Chondrocyte (in vitro differentiated cells): ENCODE results near the gene RNF126. TPM values are rescaled to one million over a fixed set of nuclear protein-coding genes. Genes with fewer than 3 reads are reported as not detected.

Experiments
- DNase-seq: peaks from one replicate; pipeline ENCODE4 v3.0.0; 2021; ENCODE audit warnings: mixed read lengths, low spot score
- H3K27ac Mint-ChIP-seq: one replicate; pipeline ENCODE4 v1.8.0; 2021; ENCODE audit warnings: mild to moderate bottlenecking, moderate library complexity, mixed read lengths; ENCODE audit not compliant: unreplicated experiment
- H3K27me3 Mint-ChIP-seq: 2 replicates; pipeline ENCODE4 v1.8.0; 2021; ENCODE audit warnings: low read depth, mixed read lengths
- H3K36me3 Mint-ChIP-seq: 2 replicates; pipeline ENCODE4 v1.8.0; 2021; ENCODE audit warnings: low read depth, mixed read lengths
- H3K4me1 Mint-ChIP-seq: 2 replicates; pipeline ENCODE4 v1.8.0; 2021; ENCODE audit warnings: low read depth, mild to moderate bottlenecking, mixed read lengths
- H3K4me3 Mint-ChIP-seq: one replicate; pipeline ENCODE4 v1.8.0; 2021; ENCODE audit warnings: mild to moderate bottlenecking, moderate library complexity, mixed read lengths; ENCODE audit not compliant: unreplicated experiment
- H3K9me3 Mint-ChIP-seq: 2 replicates; pipeline ENCODE4 v1.8.0; 2021; ENCODE audit warnings: low read depth, mixed read lengths
- total RNA-seq: library from RNA; stranded (reverse); gene quantifications from 3 replicates; pipeline ENCODE4 v1.2.1, GENCODE V29; 2021
- TF ChIP-seq, protein P1 (sequence below): fragments of 200-600 bp; sonication (generic); IDR thresholded peaks from 2 replicates; pipeline ENCODE4 v1.5.0; 2021; ENCODE audit warnings: antibody characterized with exemption, mild to moderate bottlenecking, moderate library complexity

Gene RNF126
- total RNA-seq, 1 donor from 2014 or later = 29.5 TPM

DNA sequence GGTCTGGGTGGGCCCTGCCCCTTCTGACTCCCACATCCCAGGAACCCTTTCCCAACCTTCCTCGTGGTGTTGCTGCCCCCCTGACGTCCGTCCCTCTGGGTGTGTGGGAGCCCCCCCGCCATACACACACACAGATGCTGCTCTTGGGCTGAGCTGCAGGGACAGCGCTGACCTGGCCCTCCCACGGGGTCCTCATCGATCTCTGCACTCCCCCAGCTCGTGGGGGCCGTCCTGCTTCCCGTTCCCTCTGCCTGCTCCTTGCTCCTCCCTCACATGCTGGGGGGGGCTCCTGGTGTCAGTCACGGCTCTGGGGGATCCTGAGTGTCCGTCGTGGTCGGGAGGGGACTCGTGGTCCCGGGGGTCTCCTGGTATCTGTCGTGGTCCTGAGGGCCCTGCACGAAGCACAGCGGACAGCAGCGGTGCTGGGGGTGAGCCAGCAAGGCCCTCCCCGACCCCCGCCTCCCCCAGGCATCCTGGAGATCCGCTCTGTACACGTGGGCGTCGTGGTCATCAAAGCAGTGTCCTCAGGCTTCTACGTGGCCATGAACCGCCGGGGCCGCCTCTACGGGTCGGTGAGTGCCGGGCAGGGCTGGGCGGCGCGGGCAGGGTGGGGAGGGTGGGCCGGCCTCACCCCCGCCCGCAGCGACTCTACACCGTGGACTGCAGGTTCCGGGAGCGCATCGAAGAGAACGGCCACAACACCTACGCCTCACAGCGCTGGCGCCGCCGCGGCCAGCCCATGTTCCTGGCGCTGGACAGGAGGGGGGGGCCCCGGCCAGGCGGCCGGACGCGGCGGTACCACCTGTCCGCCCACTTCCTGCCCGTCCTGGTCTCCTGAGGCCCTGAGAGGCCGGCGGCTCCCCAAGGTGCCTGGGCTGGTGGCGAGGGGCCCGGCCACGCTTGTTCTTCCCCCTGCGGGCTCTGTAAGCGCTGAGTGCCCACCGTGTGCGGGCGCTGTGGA, 20.0 kb downstream of the RNF126 start:
- Mint-ChIP-seq H3K27me3 (no peaks in the 10 kb centered on the region), H3K36me3 (peaks cover 4% of the 10 kb centered on the region), H3K9me3 (no peaks in the 10 kb centered on the region), H3K4me3 (no peak overlapping the region), H3K27ac (no peak overlapping the region), H3K4me1 (peaks cover 4% of the 10 kb centered on the region)
- DNase-seq = no peak
- TF ChIP-seq, protein P1, sequence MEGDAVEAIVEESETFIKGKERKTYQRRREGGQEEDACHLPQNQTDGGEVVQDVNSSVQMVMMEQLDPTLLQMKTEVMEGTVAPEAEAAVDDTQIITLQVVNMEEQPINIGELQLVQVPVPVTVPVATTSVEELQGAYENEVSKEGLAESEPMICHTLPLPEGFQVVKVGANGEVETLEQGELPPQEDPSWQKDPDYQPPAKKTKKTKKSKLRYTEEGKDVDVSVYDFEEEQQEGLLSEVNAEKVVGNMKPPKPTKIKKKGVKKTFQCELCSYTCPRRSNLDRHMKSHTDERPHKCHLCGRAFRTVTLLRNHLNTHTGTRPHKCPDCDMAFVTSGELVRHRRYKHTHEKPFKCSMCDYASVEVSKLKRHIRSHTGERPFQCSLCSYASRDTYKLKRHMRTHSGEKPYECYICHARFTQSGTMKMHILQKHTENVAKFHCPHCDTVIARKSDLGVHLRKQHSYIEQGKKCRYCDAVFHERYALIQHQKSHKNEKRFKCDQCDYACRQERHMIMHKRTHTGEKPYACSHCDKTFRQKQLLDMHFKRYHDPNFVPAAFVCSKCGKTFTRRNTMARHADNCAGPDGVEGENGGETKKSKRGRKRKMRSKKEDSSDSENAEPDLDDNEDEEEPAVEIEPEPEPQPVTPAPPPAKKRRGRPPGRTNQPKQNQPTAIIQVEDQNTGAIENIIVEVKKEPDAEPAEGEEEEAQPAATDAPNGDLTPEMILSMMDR = no peak

DNA sequence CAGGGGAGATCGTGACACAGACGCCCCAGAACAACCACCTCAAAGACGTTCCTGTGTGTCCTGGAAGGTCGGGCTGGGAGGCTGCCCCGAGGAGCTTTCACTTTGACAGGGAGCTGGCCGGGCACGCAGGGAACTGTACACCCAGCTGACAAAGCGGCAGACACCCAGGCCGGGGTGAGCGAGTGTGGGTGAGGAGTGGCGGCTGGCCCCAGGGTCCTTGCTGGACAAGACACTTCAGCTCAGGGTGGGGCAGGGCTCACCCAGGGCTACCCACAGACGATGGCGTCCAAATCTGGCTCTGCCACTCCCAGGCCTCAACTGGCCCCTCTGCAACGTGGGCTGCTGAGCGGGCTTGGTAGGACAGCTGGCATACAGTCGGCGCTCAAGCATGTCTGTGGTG, 21.3 kb downstream of the RNF126 start:
- H3K27me3 Mint-ChIP-seq = no peaks in the 10 kb centered on the region
- no peak overlapping the region for H3K27ac Mint-ChIP-seq
- peaks cover 4% of the 10 kb centered on the region for H3K36me3 Mint-ChIP-seq
- peaks cover 4% of the 10 kb centered on the region for H3K4me1 Mint-ChIP-seq
- DNase-seq = no peak
- H3K4me3 Mint-ChIP-seq = no peak overlapping the region
- TF ChIP-seq, protein P1 = no peak
- no peaks in the 10 kb centered on the region for H3K9me3 Mint-ChIP-seq

DNA sequence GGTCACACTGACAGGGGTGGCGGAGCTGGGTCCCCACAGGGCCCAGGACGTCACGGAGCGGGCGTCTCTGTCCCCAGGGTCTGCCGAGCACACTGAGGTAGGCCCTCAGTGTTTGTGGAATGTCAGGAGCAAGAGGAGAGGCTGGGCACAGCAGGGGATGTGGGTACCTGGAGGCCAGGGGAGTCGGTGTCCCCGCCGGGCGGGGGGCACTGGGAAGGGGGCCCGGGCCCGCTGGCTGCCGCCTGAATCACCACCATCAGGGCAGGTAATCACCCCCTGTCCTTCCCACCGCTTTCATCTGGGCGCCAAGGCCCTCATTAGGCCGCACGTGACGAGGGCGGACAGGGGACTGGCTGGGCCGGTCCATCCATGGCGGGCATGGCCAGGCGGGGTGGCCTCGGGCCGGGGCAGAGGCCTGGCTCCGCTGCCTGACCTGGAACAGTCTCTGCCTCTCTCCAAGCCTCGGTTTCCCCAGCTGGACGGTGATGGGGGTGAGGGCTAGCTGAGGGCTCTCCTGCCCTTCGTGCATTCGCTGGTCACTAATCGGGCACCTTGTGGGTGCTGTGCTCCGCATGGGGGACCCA, 22.3 kb downstream of the RNF126 start:
- peaks cover 4% of the 10 kb centered on the region for H3K4me1 Mint-ChIP-seq
- H3K36me3 Mint-ChIP-seq = peaks cover 1% of the 10 kb centered on the region
- DNase-seq = no peak
- no peak overlapping the region for H3K27ac Mint-ChIP-seq
- no peaks in the 10 kb centered on the region for H3K27me3 Mint-ChIP-seq
- H3K9me3 Mint-ChIP-seq = no peaks in the 10 kb centered on the region
- TF ChIP-seq, protein P1 = no peak
- no peak overlapping the region for H3K4me3 Mint-ChIP-seq

DNA sequence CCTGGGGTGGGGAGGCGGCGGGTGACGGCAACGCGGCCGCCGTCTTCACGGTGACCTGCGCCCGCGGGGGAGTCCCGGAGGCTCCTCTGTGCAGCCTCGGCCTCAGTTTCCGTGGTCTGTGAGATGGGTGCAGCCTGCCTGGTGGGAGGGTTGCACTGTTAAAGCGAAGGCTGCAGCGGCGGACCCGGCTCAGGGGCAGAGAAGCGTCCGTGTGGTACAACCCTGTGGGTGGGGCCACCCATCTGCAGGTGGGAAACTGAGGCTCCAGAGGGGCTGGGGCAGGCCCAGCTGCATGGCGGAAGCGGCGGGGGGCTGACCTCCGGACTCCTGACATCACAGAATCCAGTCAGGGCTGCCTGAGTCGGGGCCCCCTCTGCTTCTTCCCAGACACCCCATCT, 22.9 kb downstream of the RNF126 start:
- Mint-ChIP-seq H3K4me3 (no peak overlapping the region), H3K27me3 (no peaks in the 10 kb centered on the region), H3K9me3 (no peaks in the 10 kb centered on the region), H3K36me3 (peaks cover 1% of the 10 kb centered on the region), H3K27ac (no peak overlapping the region), H3K4me1 (peaks cover 4% of the 10 kb centered on the region)
- TF ChIP-seq, protein P1 = no peak
- no peak for DNase-seq

DNA sequence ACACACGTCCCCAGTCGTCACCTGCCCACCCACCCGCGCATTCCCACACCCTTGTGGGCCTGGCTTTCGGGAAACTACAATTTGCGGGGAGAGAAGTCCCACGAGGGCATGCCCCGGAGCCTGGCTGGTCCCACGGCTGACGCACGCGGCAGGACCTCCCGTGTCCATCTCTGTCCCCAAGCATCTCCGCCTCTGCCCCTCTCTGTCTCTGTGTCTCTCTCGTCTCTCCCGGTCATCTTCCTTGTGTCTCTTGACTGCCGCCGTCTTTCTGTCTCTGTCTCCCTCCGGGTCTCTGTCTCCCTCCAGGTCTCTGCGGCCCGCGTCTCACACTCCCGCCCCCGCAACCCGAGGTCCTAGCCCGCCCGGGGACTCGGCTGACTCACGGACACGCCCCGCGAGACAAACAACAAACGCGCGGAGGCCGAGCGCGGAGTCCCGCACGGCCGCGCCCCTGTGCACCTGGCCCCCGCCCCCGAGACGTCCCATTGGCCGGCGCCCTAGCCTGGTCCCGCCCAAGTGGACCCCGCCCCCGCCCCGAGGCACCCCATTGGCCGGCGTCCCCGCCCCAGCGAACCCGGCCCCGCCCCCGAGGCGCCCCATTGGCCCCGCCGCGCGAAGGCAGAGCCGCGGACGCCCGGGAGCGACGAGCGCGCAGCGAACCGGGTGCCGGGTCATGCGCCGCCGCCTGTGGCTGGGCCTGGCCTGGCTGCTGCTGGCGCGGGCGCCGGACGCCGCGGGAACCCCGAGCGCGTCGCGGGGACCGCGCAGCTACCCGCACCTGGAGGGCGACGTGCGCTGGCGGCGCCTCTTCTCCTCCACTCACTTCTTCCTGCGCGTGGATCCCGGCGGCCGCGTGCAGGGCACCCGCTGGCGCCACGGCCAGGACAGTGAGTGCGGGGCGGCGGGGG, 23.5 kb downstream of the RNF126 start, which contains the start of gene FGF22:
Gene FGF22, plus strand, starts transcription at position 627 of the 908 bp plus-strand sequence. Its CDS starts 47 bp downstream, at position 674.
- H3K4me3 Mint-ChIP-seq = peak within 1 kb of the TSS; percentile 75
- TF ChIP-seq, protein P1 = no peak
- H3K36me3 Mint-ChIP-seq = no peaks in the 10 kb centered on the region
- no peaks in the 10 kb centered on the region for H3K27me3 Mint-ChIP-seq
- no peaks in the 10 kb centered on the region for H3K9me3 Mint-ChIP-seq
- H3K27ac Mint-ChIP-seq = peak within 1 kb of the TSS; percentile 60
- no peak for DNase-seq
- H3K4me1 Mint-ChIP-seq = peaks cover 4% of the 10 kb centered on the region
